Measurements from ENCODE around the gene CALHM3.
A peak's percentile ranks its signal among the peaks of the same experiment; 100 is the strongest.

The CALHM3 gene

GRCh38 chr10:103481974-103482531 is 3.0 kb upstream of the CALHM3 start:
- H3K9ac ChIP-seq (ENCODE audit: low read length), result no peak overlapping the region
- no peak overlapping the region for H4K91ac ChIP-seq (ENCODE audit: low read depth, low read length)
- H3K9me3 ChIP-seq (ENCODE audit: insufficient read depth, low read depth, low read length), result no peaks in the 10 kb centered on the region
- no peak overlapping the region for H4K8ac ChIP-seq (ENCODE audit: low read depth, low read length)
- H3K27ac ChIP-seq (ENCODE audit: low read depth, low read length), result no peak overlapping the region
- no peaks in the 10 kb centered on the region for H3K36me3 ChIP-seq (ENCODE audit: control insufficient read depth in 1 of 2, insufficient read depth in 2 of 2, low read length in 2 of 2)
- peak; percentile 48 to 86 for DNase-seq
- H3K23ac ChIP-seq (ENCODE audit: low read length), result no peak overlapping the region
- no CpG with 5 or more reads among the region's 12 CpGs for WGBS (ENCODE audit: extremely low coverage, insufficient coverage, insufficient read length)
- H3K4me1 ChIP-seq (ENCODE audit: control insufficient read depth in 1 of 2, insufficient read depth in 2 of 2, low read length in 2 of 2), result peaks cover 2 to 3% of the 10 kb centered on the region in 2 experiments
- peak overlapping the region; percentile 23 for H2BK5ac ChIP-seq (ENCODE audit: low read depth, low read length, poor library complexity)
- no peak overlapping the region for H2AK5ac ChIP-seq (ENCODE audit: low read length)
- no peak overlapping the region for H3K4me2 ChIP-seq (ENCODE audit: low read length)
- H3K18ac ChIP-seq (ENCODE audit: low read length), result no peak overlapping the region
- no peak overlapping the region for H2BK120ac ChIP-seq (ENCODE audit: insufficient read depth, low read length, poor library complexity)
- H3K27me3 ChIP-seq (ENCODE audit: insufficient read depth, low read length), result no peaks in the 10 kb centered on the region
- no peak overlapping the region for H2BK12ac ChIP-seq (ENCODE audit: low read length)
- H3K4me3 ChIP-seq (ENCODE audit: low read depth, low read length), result no peak overlapping the region
- no peaks in the 10 kb centered on the region for H3K79me1 ChIP-seq (ENCODE audit: low read length)
- no peak overlapping the region for H3K4ac ChIP-seq (ENCODE audit: low read depth, low read length)
- H4K12ac ChIP-seq (ENCODE audit: low read depth, low read length), result no peak overlapping the region
- H3K14ac ChIP-seq (ENCODE audit: low read length), result no peak overlapping the region
- no peaks in the 10 kb centered on the region for H3K79me2 ChIP-seq (ENCODE audit: control insufficient read depth, insufficient read depth, low read length, poor library complexity)
- no peak overlapping the region for H2AFZ ChIP-seq (ENCODE audit: insufficient read depth, low read length, poor library complexity)

GRCh38 chr10:103480521-103480920 is 1.5 kb upstream of the CALHM3 start:
- Histone ChIP-seq H3K27me3 (ENCODE audit: insufficient read depth, low read length) (no peaks in the 10 kb centered on the region), H2BK5ac (ENCODE audit: low read depth, low read length, poor library complexity) (no peak overlapping the region)

GRCh38 chr10:103478671-103479070 is 369 bp downstream of the CALHM3 start:
- H3K4ac ChIP-seq (ENCODE audit: low read depth, low read length), result no peak overlapping the region
- no peak overlapping the region for H4K91ac ChIP-seq (ENCODE audit: low read depth, low read length)
- no peak overlapping the region for H3K4me3 ChIP-seq (ENCODE audit: low read depth, low read length)
- H2BK120ac ChIP-seq (ENCODE audit: insufficient read depth, low read length, poor library complexity), result no peak overlapping the region
- no peak overlapping the region for H3K27ac ChIP-seq (ENCODE audit: low read depth, low read length)
- DNase-seq, result no peak
- no peak overlapping the region for H2AFZ ChIP-seq (ENCODE audit: insufficient read depth, low read length, poor library complexity)
- H3K9me3 ChIP-seq (ENCODE audit: insufficient read depth, low read depth, low read length), result no peaks in the 10 kb centered on the region
- no peak overlapping the region for H4K8ac ChIP-seq (ENCODE audit: low read depth, low read length)
- WGBS (ENCODE audit: extremely low coverage, insufficient coverage, insufficient read length), result no CpG with 5 or more reads among the region's 22 CpGs
- no peak overlapping the region for H3K18ac ChIP-seq (ENCODE audit: low read length)
- H3K14ac ChIP-seq (ENCODE audit: low read length), result no peak overlapping the region
- no peak overlapping the region for H4K12ac ChIP-seq (ENCODE audit: low read depth, low read length)
- no peak overlapping the region for H2BK12ac ChIP-seq (ENCODE audit: low read length)
- no peak overlapping the region for H2BK5ac ChIP-seq (ENCODE audit: low read depth, low read length, poor library complexity)
- peaks cover 2 to 3% of the 10 kb centered on the region in 2 experiments for H3K4me1 ChIP-seq (ENCODE audit: control insufficient read depth in 1 of 2, insufficient read depth in 2 of 2, low read length in 2 of 2)
- H3K9ac ChIP-seq (ENCODE audit: low read length), result no peak overlapping the region
- no peak overlapping the region for H2AK5ac ChIP-seq (ENCODE audit: low read length)
- H3K79me1 ChIP-seq (ENCODE audit: low read length), result no peaks in the 10 kb centered on the region
- H3K79me2 ChIP-seq (ENCODE audit: control insufficient read depth, insufficient read depth, low read length, poor library complexity), result no peaks in the 10 kb centered on the region
- H3K36me3 ChIP-seq (ENCODE audit: control insufficient read depth in 1 of 2, insufficient read depth in 2 of 2, low read length in 2 of 2), result no peaks in the 10 kb centered on the region
- no peak overlapping the region for H3K23ac ChIP-seq (ENCODE audit: low read length)
- no peak overlapping the region for H3K4me2 ChIP-seq (ENCODE audit: low read length)
- no peaks in the 10 kb centered on the region for H3K27me3 ChIP-seq (ENCODE audit: insufficient read depth, low read length)

More at GRCh38 chr10:103480521-103480920, 1.5 kb upstream of the CALHM3 start:
- H4K91ac ChIP-seq (ENCODE audit: low read depth, low read length), result no peak overlapping the region
- no peaks in the 10 kb centered on the region for H3K36me3 ChIP-seq (ENCODE audit: control insufficient read depth in 1 of 2, insufficient read depth in 2 of 2, low read length in 2 of 2)
- no CpG with 5 or more reads among the region's 5 CpGs for WGBS (ENCODE audit: extremely low coverage, insufficient coverage, insufficient read length)
- H3K4me1 ChIP-seq (ENCODE audit: control insufficient read depth in 1 of 2, insufficient read depth in 2 of 2, low read length in 2 of 2), result peaks cover 2 to 3% of the 10 kb centered on the region in 2 experiments
- H3K27ac ChIP-seq (ENCODE audit: low read depth, low read length), result no peak overlapping the region
- no peak overlapping the region for H3K4me2 ChIP-seq (ENCODE audit: low read length)
- H3K18ac ChIP-seq (ENCODE audit: low read length), result no peak overlapping the region
- H3K79me2 ChIP-seq (ENCODE audit: control insufficient read depth, insufficient read depth, low read length, poor library complexity), result no peaks in the 10 kb centered on the region
- no peak overlapping the region for H2BK120ac ChIP-seq (ENCODE audit: insufficient read depth, low read length, poor library complexity)
- H4K12ac ChIP-seq (ENCODE audit: low read depth, low read length), result no peak overlapping the region
- H3K23ac ChIP-seq (ENCODE audit: low read length), result no peak overlapping the region
- no peak for DNase-seq
- H3K9me3 ChIP-seq (ENCODE audit: insufficient read depth, low read depth, low read length), result no peaks in the 10 kb centered on the region
- H2AFZ ChIP-seq (ENCODE audit: insufficient read depth, low read length, poor library complexity), result no peak overlapping the region
- no peak overlapping the region for H3K14ac ChIP-seq (ENCODE audit: low read length)
- H3K4ac ChIP-seq (ENCODE audit: low read depth, low read length), result no peak overlapping the region
- H4K8ac ChIP-seq (ENCODE audit: low read depth, low read length), result no peak overlapping the region
- H2AK5ac ChIP-seq (ENCODE audit: low read length), result no peak overlapping the region
- H3K9ac ChIP-seq (ENCODE audit: low read length), result peak overlapping the region; percentile 48
- H2BK12ac ChIP-seq (ENCODE audit: low read length), result peak overlapping the region; percentile 30
- H3K4me3 ChIP-seq (ENCODE audit: low read depth, low read length), result peak overlapping the region; percentile 20
- no peaks in the 10 kb centered on the region for H3K79me1 ChIP-seq (ENCODE audit: low read length)

GRCh38 chr10:103476046-103476768 is 2.8 kb downstream of the CALHM3 start:
- H3K4me1 ChIP-seq (ENCODE audit: control insufficient read depth in 1 of 2, insufficient read depth in 2 of 2, low read length in 2 of 2), result peaks cover 2 to 3% of the 10 kb centered on the region in 2 experiments
- no peak overlapping the region for H3K9ac ChIP-seq (ENCODE audit: low read length)
- H3K4ac ChIP-seq (ENCODE audit: low read depth, low read length), result no peak overlapping the region
- DNase-seq, result no peak
- no peak overlapping the region for H3K23ac ChIP-seq (ENCODE audit: low read length)
- H2AFZ ChIP-seq (ENCODE audit: insufficient read depth, low read length, poor library complexity), result no peak overlapping the region
- peak overlapping the region; percentile 0 for H3K14ac ChIP-seq (ENCODE audit: low read length)
- H4K91ac ChIP-seq (ENCODE audit: low read depth, low read length), result no peak overlapping the region
- no peak overlapping the region for H2AK5ac ChIP-seq (ENCODE audit: low read length)
- H2BK120ac ChIP-seq (ENCODE audit: insufficient read depth, low read length, poor library complexity), result no peak overlapping the region
- no CpG with 5 or more reads among the region's 11 CpGs for WGBS (ENCODE audit: extremely low coverage, insufficient coverage, insufficient read length)
- no peak overlapping the region for H3K4me2 ChIP-seq (ENCODE audit: low read length)
- H3K27ac ChIP-seq (ENCODE audit: low read depth, low read length), result no peak overlapping the region
- no peaks in the 10 kb centered on the region for H3K27me3 ChIP-seq (ENCODE audit: insufficient read depth, low read length)
- no peak overlapping the region for H2BK5ac ChIP-seq (ENCODE audit: low read depth, low read length, poor library complexity)
- H2BK12ac ChIP-seq (ENCODE audit: low read length), result peak overlapping the region; percentile 42
- no peaks in the 10 kb centered on the region for H3K9me3 ChIP-seq (ENCODE audit: insufficient read depth, low read depth, low read length)
- H3K79me1 ChIP-seq (ENCODE audit: low read length), result no peaks in the 10 kb centered on the region
- no peak overlapping the region for H4K8ac ChIP-seq (ENCODE audit: low read depth, low read length)
- no peaks in the 10 kb centered on the region for H3K79me2 ChIP-seq (ENCODE audit: control insufficient read depth, insufficient read depth, low read length, poor library complexity)
- H3K4me3 ChIP-seq (ENCODE audit: low read depth, low read length), result no peak overlapping the region
- H4K12ac ChIP-seq (ENCODE audit: low read depth, low read length), result no peak overlapping the region
- no peaks in the 10 kb centered on the region for H3K36me3 ChIP-seq (ENCODE audit: control insufficient read depth in 1 of 2, insufficient read depth in 2 of 2, low read length in 2 of 2)
- no peak overlapping the region for H3K18ac ChIP-seq (ENCODE audit: low read length)
